ENCODE measurements around the gene MXD4.
"Not testable (repeated sequence)": the region's sequence is repeated elsewhere in the genome, so short reads cannot be mapped to it uniquely, and the experiment has no call there.

MXD4 gene

DNA sequence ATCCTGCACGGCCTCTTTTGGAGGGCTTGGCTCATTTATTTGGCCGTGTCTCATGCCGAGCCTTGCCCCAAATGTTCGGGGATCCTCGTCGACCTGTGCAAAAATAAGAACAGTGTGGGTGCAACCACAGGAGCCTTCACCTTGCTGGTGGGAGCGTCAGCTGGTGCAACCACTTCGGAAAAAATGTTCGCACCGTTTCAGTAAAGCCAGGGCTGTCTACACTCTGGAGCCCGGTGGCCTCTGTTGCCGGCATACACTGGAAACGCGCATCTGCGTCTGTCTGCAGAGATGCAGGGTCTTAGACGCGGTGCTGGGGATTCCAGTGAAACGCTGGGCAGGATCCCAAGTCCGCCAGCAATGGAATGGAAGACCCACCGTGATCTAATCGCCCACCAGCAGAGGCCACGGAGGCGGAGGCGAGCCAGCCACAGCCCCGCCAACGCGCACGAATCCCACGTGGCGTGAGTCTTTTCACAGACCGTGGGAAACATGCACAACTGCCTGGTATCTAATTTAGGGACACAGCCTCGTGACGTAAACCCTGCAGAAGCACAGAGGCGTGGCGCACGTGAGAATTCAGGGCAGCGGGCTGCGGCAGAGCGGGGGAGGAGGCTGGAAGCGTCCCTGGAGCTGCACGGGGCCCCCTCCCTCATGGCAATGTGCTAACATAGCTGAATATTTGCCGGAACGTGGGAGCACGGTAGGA lies 13.8 kb upstream of the MXD4 start:
- DNase-seq (ENCODE audit: low spot score), result no peak

DNA sequence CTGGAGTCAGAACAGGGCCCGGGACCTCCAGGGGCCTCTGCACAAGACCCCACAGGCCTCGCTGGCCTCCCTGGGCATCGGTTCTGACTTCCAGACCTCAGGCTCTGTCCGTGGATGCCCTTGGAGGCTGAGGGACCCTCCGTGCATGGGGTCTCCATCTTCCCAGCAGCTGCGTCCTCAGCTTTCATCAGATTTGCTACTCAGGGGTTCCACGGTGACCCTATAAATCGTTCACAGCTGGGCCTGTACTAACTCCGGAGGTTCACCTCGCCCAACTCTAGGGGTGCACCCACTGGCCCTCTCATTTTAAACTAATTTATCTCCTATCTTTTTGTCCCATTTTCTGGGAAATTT lies 13.1 kb upstream of the MXD4 start:
- DNase-seq (ENCODE audit: low spot score), result not testable (repeated sequence)

DNA sequence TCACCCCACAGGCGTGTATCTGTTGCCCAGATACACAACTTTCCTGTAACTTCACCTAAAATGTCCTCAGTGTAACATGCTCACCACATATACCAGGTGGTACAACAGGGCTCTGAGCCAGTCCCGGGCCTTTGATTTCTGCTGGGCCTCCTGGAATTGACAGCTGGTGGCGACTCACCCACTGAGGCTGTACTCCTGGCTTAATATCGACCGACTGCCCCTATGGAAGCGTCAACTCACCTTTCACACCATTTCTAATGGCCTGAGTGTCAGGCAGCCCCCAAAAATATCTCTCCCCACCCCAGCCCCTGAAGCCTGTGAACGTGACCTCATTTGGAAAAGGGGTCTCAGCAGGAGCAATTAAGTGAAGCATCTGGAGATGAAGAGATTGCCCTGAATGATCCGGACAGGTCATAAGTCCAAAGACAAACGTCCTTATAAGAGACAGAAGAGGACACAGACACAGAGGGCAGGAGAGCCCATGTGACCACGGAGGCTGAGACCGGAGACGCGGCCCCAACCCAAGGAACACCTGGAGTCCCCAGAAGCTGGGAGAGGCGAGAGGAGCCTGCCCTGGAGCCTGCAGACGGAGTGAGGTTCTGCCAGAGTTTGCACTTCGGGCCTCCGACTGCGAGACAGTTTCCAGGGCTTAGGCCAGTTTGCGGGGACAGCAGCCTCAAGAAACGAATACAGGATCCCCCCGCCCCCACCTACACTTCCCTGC lies 12.6 kb upstream of the MXD4 start:
- DNase-seq (ENCODE audit: low spot score), result no peak

DNA sequence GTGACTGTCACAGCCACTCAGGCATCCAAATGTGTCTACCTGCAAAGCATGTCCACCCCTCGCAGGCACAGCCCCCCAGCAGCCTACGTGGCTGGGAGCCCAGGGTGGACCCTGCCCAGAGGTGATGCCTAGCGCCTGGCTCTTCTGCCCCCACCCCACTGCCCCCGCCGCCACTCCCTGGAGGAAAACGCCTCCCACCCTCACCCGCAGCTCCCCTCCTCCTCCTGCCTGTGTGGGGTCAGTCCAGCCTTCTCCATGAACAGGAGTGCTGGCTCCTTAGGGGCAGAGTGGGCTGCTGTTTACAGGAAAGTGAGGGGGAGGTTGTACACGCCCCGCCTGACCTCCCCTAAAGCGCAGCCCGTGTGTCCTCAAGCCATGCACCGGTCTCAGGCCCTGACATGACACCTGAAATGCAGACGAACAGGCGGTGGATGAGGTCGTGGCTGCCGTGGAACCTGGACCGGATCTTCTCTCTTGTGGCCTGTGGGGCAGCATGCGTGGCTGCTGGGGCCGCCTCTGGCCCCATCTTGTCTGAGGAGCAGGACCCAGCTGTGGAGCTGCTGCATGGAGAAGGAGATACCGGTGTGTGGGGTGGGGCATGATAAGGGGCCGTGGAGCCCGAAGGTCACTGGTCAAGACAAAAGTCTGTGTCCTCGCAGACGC lies 11.9 kb upstream of the MXD4 start:
- DNase-seq (ENCODE audit: low spot score), result no peak

DNA sequence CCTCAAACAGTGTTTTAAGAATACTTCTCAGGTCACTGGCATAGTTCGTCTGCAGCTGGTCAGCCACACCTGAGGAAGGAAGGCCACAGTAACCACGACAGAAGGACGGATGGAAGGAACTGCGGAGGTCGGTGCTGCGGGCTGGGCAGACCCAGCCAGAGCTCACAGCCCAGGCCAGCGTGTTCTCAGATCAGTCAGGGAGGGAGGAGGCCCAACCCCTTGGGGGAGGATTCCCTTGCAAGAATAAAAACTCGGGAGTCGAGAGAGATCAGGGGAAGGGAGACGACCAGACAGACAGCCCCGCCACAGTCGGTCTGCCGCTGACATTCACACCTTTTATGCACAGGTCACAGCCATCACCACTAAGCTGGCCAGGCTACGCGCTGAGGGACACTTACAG lies 11.3 kb upstream of the MXD4 start:
- DNase-seq (ENCODE audit: low spot score), result no peak

DNA sequence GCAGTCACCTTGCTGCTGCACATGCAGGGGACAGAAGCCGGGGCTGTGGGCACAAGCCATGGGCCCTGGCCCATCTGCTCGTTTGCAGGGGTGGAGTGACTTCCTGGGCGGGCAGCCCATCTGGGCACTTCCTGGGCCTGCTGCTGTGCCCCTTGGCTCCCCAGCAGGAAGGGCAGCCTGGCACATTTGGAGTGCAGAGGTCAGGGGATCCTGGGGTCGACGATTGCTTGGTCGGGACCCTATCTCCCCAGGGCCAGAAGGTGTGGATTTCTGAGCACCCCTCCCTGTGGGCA lies 10.9 kb upstream of the MXD4 start:
- DNase-seq (ENCODE audit: low spot score), result no peak

DNA sequence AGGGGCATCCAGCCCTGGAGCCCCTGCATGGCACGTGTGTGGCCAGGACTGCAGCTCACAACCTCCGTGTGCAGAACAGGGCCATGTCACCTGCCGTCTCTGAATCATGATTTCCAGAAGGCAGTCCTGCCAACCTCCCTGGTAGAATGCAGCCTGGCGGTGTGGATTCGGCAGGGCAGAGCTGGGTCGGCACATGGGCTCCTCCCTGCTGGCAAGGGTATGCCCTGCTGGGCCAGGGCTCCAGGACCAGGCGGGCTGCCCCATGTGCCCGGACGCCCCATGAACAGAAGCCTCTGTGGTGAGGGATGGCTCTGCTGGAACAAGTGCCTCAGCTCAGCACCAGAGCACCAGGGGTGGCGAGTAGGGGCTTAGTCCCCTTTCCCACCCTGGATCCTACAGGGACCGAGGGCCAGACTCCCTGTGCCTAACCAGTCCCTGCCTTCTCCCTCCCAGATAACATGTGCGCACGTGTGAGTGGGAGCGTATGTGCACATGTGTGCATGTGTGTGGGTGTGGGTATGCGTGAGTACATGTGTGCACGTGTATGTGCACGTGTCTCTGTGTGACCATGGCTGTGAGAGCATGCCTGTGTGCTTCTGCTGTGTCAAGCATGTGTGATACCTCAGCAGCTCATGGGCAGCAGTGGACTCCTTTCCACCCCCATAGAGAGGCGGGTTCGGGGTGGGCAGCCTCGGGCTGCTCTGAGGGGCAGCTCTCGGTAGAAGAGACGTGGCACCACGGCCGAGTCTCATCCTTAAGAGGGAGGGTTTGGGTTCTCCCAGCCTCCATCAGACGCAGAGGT lies 10.3 kb upstream of the MXD4 start:
- DNase-seq (ENCODE audit: low spot score), result no peak

DNA sequence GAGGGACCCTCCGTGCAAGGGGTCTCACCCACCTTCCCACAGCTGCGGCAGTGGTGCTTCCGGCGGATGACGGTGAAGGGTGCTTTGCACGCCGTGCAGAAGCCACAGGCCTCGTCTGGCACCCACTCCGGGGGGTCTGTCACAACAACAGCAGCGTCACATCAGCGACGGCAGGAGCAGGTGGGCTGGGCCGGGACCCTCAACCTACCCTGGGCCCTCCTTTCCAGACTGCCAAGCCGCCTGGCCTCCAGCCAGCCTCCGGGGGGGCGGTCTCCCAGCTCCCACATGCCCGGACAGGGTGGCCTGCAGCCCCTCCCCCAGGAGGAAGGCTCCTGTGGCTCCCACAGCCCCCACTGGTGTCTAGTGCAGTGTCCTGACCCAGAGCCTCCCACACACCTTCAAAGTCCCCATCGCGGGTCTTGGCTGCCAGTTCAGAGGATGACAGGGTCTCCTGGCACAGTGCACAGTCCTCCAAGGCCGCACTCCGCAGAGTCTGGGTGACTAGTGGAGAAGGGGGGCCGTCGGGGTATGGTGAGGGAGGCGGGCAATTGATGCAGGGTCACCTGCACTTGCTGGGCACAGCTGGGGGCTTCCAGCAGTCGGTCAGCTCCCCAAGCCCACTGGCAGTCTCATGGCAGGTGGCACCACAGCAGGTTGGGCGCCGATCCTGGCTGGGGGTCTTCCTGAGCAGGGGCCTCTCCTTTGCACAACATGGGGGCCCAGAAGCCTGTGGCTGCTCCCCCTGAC lies 9.5 kb upstream of the MXD4 start:
- DNase-seq (ENCODE audit: low spot score), result no peak

DNA sequence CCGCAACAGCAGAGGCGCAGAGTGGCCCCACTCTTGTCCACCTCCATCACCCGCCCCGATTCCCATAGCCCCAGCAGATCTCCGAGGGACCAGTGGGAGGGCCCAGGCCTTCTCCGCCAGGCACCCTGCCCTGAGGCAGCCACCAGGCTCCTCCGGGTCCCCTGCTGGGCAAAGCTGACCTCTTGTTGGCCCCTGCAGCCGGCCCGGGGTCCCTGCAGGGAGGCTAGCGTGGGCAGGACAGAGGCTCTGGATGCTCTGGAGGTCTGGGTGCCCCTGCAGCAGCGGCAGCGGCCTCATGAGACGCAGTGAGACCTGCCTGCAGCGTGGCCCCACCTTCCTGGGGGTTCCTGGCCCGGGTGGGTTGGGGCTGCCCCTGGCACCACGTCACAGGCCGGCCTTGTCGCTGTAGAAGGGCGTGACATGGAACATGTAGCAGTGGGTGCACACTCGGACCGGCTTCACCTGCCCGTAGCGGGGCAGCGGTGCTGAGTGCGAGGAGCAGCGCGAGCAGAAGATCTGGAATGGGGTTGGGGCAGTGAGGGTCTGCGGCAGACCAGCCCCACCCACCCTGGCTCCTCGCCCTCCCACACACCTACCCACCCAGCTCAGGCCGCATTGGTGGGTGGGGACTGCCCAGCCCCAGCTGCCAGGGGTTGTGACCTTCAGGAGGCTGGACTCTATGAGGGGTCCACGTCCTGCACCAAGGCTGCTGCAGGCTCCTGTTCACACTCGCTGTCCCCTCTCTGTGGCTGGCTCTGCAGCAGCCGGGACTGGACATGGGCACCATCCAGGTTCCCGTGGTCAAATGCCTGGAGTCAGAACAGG lies 8.6 kb upstream of the MXD4 start:
- no peak for DNase-seq (ENCODE audit: low spot score)

DNA sequence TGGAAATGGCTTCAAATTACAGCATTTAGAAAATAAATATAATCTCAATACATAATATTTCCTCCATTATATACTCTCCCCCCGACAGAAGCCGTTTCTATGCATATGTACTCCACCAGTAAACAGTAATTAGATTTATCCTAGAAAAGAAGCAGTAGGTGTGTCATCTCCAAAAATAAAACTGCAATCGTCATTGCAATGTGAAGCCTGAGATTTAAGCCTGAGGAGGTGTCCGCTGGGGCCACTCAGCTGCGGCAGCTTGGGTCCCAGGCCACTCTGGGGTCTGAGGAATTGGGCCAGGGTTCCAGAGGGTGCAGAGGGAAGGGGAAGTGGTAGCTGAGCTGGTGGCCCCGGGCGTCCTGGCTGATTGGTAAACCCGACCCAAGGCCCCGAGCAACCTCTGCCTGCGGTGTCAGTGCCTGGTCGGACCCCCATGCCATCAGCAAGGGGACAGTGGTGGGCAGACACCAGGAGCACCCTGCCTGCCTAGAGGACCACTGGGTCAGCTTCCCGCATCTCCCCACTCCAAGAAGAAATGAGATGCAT lies 7.8 kb upstream of the MXD4 start:
- no peak for DNase-seq (ENCODE audit: low spot score)

DNA sequence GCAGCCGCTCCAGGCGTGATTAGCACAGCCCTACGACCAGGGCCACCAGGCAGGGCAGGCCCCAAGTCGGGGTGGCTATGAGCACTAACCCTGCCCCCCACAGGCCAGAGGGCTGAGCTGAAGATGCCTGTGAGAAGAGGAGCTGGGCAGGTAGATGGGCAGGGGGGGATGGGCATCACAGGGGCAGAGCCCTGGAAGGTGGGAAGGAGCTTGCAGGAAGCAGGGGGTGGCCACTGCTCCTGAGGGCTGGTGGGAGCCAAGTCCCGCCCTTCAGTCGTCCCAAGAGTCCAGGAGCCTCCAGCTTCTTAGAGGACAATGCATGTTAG lies 7.3 kb upstream of the MXD4 start:
- DNase-seq (ENCODE audit: low spot score), result no peak

DNA sequence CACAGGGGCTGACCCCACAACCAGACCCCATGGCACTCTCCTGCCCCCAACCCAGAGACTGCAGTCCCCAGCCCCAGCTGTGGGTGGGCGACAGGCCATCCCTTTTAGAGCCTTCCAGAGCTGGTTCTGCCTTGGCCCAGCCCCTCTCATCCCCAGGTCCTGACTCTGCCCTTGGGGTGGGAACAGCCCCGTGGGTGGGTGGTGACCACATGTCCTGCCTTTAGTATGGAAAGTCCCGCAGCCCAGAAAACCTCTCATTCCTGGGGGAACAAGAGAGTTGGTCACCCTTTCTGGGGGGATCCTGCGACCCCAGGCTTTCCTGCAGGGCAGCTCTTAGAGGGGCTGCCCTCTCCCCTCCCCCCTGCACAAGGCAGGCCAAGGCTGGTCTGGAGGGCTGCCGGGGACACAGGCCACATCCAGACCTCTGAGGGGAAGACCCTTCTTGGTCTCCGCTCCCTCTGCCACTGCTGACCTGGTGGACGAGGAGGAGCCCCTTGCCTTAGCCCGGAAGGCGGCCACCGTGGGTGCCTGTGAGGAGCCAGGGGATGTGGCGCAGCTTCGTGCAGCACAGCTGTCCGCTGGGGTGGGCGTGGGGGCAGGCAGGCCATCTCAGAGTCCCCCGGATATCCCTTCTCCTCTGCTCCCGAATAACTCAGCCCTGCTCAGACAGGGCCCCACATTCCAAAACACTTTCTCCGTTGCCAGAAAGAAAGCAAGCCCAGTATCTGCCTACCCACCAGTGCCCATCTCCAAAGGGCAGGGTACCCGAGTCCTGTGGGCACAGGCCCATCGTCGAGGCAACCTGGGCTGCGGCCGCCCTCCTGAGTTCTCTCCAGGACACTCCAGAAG lies 6.7 kb upstream of the MXD4 start:
- DNase-seq (ENCODE audit: low spot score), result no peak

DNA sequence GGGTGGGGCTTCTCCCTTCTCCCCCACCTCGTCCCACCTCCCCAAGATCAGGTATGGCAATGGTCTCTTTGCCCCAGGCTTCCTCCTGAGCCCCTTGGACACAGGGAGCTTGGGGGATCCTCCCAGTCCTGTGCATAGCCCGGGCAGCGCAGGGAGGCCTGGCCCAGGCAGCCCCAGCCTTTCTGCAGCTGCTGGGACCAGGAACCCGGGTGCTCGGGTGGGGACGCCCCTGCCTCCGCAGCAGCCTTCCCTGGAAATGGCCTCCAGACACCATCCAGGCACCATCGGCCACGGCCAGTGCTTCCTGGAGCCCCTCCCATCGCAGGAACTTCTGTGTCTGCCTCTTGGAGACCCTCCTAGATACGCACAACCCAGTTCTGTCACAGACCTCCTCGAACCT lies 5.9 kb upstream of the MXD4 start:
- no peak for DNase-seq (ENCODE audit: low spot score)

DNA sequence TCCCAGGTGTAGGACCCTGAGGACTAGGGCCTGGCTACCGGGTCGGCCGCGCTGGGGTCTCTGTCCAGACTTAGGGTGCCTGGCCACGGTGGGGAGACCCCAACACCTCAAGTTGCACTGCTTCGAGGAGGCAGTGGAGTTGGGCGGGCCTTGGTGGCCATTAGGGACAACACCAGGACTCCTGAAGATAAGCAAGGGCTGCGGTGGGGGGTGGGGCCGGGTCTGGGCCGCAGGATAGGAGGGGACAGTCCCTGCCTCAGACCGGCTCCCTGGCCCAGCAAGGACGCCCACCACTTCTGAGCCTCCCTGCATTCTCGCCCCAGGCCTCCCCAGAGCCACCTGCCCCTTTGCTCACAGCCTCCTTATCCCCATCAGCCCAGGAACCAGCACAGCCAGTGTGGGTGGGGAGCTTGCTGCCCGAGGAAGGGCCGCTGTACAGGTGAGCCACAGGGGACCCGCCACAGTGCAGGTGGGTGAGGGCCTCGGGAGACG lies 5.5 kb upstream of the MXD4 start:
- no peak for DNase-seq (ENCODE audit: low spot score)

DNA sequence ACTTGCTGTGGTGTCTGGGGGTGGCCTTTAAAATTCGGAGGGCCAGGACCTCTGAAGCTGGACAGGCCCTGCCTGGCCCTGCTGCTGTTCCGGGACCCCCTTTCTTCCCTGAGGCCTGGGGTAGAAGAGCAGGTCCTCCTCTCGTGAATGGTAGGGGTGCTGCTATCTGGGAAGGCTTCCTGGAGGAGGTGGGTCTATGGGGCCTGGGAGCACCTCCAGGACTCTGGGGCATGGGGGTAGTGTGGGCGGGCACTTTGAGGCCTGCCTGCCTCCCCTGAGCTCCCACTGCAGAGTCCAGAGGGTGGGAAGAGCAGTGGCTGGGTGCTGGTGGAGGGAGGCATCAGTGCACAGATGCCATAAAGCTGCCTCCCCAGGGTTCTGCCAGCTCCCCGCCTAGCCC lies 4.9 kb upstream of the MXD4 start:
- DNase-seq (ENCODE audit: low spot score), result no peak

DNA sequence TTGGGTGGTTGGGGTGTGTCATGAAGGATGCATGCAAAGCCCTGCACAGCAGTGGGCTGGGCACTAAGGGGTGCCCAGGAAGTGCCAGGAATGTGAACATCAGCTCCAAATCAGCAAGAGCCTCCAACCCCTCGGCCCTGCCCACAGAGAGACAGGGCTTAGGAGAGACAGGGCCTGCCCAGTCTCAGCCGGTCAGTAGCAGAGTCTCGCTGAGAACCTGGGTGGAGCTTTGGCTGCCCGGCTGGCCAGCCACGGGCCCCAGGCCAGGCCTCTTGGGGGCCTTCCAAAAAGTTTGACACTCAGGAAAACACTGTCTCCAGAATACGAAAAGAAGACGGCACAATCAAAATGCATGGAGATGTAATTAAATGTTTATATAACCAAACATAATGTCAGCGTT lies 4.3 kb upstream of the MXD4 start:
- no peak for DNase-seq (ENCODE audit: low spot score)

DNA sequence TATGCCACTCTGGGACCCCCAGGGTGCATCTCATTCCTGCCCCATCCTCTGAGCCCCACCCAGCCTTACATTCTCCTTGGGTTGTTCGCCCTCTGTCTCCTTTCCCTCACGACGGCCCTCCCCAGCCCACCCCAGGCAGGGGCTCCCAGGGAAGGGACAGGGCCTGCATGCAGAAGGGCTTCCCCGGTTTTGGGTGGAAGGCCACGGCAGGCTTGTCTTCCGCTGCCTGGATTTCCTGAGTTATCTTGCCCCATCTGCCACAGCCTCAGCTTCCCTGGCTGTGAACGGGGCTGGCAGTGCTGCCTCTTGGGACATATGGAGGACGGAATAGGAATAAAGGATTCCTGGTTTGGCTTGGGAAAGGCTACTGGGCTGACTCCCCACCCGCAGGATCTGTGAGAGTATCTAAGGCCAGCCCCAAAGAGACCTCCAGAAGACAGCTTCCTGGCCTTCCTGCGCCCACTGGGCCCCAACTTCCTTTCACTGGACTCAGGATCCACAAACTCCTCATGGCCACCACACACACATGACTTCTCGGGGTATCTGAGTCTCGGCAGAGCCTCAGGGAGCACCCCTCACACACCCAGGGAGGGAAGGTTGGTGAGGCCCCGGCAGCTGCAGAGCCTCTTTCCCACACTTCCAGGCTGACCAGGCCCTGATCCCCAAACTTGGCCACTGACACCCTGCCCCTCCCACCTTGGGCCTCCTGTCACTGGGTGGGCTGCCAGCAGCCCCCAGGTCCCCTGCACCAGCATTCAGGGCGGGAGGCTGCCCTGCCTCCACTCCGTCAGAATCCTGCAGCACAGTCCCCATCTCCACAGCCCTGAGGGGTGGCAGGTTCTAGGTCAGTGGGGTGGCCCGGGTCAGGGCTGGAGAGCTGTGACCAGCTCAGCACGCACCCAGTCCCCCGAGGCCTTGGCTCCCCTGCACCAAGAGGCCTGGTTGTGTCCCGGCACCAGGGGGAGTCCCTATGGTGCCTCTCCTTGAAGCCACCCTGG lies 3.5 kb upstream of the MXD4 start:
- no peak for DNase-seq (ENCODE audit: low spot score)

DNA sequence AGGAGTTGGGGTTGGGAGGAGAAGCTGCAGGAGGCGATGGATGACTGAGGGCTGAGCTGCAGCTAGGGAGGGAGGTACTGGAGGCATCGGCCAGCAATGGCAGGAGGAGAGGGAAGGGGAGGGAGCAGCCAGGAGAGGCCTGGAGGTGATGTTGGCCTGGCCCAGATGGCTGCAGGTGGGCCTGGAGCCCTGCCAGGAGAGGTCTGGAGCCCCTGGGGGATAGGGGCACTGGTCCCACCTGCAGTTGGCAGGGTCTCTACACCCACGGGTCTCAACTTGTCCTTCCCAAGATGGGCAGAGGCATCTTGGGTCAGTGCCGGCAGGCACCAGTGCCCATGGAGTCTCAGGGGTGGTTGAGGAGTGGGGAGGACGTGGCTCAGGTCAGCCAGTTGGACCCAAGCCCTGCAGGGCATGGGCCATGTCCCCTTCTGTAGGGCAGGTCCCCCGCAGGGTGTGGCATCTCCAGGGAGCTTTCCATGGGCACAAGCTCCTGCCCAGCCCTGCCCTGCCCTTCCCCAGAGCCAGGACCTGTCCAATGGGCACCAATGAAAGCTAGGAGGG lies 2.7 kb upstream of the MXD4 start:
- DNase-seq (ENCODE audit: low spot score), result no peak
